Measurements from ENCODE around the gene QRFP. TPM values are rescaled to one million over a fixed set of nuclear protein-coding genes. Genes with fewer than 3 reads are reported as not detected.

Gene QRFP
- total RNA-seq, 6 experiments from 2014 or later, result 3.3 TPM; not detected in 5

DNA sequence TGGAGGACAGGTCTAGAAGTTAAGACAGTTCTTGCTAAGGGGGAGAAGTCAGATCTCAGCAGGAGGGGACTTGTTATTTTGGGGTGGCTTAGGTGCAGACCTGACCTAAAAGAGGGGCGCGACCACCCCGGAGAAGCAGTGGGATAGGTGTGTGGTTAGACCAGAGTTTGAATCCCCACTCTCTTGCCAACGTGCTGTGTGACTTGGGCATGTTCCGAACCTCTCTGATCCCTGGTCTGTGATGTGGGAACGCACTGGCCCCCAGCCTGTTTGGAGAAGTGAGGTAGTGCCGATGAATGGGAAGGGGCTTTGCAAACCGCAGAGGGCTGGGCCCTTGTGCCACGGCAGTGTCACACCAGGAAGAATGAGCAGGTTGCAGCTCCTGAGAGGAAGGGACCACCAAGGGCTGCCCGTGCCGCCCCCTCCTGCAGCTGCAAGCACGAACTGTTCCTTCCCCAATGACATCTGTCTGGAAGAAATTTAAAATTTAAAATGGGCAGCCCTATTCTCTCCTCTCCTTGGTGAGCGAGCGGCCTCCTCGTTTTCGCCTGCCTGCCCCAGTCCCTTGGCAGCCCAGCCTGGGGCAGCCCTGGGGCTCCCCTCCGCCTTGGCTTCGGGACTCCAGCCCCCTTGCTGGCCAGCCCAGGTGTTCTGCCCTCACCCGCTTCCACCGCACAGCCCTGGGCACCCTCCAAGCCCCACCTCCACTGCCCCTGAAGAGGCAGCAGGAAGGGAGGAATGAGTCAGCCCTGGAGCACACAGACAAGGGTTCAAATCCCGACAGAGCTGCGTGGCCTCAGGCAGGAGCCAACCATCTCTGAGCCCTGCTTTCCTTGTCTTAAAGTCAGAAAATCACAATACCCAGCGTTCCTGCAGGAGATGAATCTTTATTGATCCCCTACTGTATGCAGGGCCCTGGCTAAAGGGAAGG lies 40.8 kb upstream of the QRFP start:
- Histone ChIP-seq H3K27me3 (peaks cover 0 to 36% of the 10 kb centered on the region in 2 donors), H3K27ac (no peak overlapping the region), H3K4me1 (peaks cover 0 to 10% (median 0%) of the 10 kb centered on the region in 4 donors), H3K4me3 (no peak overlapping the region), H3K9me3 (no peaks in the 10 kb centered on the region), H3K36me3 (no peaks in the 10 kb centered on the region)
- WGBS (ENCODE audit: insufficient coverage, low coverage, low lambda C conversion rate, missing lambda C conversion rate), result 48% methylated on average over 16 of the region's 23 CpGs
- no peak for DNase-seq
- no peak for ATAC-seq
- no peak for TF ChIP-seq POLR2A (IDR thresholded peaks at IDR 0.05)
- TF ChIP-seq, protein P1, sequence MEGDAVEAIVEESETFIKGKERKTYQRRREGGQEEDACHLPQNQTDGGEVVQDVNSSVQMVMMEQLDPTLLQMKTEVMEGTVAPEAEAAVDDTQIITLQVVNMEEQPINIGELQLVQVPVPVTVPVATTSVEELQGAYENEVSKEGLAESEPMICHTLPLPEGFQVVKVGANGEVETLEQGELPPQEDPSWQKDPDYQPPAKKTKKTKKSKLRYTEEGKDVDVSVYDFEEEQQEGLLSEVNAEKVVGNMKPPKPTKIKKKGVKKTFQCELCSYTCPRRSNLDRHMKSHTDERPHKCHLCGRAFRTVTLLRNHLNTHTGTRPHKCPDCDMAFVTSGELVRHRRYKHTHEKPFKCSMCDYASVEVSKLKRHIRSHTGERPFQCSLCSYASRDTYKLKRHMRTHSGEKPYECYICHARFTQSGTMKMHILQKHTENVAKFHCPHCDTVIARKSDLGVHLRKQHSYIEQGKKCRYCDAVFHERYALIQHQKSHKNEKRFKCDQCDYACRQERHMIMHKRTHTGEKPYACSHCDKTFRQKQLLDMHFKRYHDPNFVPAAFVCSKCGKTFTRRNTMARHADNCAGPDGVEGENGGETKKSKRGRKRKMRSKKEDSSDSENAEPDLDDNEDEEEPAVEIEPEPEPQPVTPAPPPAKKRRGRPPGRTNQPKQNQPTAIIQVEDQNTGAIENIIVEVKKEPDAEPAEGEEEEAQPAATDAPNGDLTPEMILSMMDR (IDR thresholded peaks at IDR 0.05), result no peak
- intact Hi-C loops (cut with DNase I), result no loop called here

DNA sequence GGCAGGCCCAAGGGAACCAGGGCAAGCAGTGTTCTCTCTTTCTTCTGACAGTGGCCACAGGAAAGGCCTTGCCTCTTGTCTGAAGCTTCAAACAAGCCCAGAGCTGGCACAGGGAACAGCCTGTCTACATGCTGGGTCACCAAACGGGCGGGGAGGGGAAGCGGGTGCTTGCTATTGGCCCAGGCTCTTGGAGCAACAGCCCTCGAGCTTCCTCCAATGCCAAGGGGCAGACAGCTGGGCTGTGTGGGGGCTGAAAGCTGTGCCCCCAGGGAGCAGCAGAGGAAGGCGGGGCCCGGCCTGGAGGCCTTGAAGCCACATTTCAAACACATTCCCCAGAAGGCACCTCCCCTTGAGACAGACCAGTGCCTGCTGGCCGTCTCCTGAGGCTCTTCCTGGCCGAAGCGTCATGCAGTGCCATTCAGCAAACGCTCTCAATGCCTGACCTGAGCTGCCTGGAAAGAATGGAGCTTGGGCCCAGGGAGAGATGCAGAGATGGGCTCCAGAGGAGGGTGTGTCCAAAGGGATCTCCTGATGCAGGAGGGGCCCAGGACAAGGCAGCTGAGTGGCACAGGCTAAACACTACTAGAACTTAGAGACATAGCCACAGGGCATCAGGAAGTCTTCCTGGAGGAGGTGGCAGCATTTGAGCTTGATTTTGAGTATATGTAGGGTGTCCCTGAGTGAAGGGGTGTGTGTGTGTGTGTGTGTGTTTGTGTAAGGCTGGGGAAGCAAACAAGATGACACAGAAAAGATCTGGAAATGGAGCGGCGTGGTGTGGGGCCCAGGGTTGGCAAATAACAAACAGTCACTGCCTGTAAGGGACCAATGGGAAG lies 39.9 kb upstream of the QRFP start:
- TF ChIP-seq POLR2A (IDR thresholded peaks at IDR 0.05), result no peak
- TF ChIP-seq, protein P1 (IDR thresholded peaks at IDR 0.05), result no peak
- peaks cover 0 to 30% of the 10 kb centered on the region in 2 donors for H3K27me3 ChIP-seq
- ATAC-seq (no peak), DNase-seq (no peak)
- H3K36me3 ChIP-seq, result no peaks in the 10 kb centered on the region
- intact Hi-C loops (cut with DNase I), result no loop called here
- no peak overlapping the region for H3K4me3 ChIP-seq
- H3K9me3 ChIP-seq, result no peaks in the 10 kb centered on the region
- no peak overlapping the region for H3K27ac ChIP-seq
- peaks cover 0 to 10% (median 0%) of the 10 kb centered on the region in 4 donors for H3K4me1 ChIP-seq
- 64% methylated on average over 2 of the region's 12 CpGs for WGBS (ENCODE audit: insufficient coverage, low coverage, low lambda C conversion rate, missing lambda C conversion rate)

GRCh38 chr9:130935648-130936271 lies 39.1 kb upstream of the QRFP start:
- Histone ChIP-seq H3K4me3 (no peak overlapping the region), H3K9me3 (no peaks in the 10 kb centered on the region), H3K4me1 (peaks cover 0 to 10% (median 0%) of the 10 kb centered on the region in 4 donors), H3K27me3 (peaks cover 0 to 28% of the 10 kb centered on the region in 2 donors), H3K36me3 (no peaks in the 10 kb centered on the region), H3K27ac (no peak overlapping the region)
- DNase-seq, result no peak
- 67% methylated on average over 3 of the region's 13 CpGs for WGBS (ENCODE audit: insufficient coverage, low coverage, low lambda C conversion rate, missing lambda C conversion rate)
- ATAC-seq, result no peak
- no peak for TF ChIP-seq POLR2A (IDR thresholded peaks at IDR 0.05)
- TF ChIP-seq, protein P1 (IDR thresholded peaks at IDR 0.05), result no peak
- intact Hi-C loops (cut with DNase I), result no loop called here

Measured in right lobe of liver (tissue), 6 donors.